Measurements from ENCODE around the gene HES3.

The HES3 gene

GRCh38 chr1:6251681-6252373 is 7.8 kb downstream of the HES3 start:
- DNase-seq (ENCODE audit: low read depth in 1 of 2, low spot score in 1 of 2) = no peak
- TF ChIP-seq GABPA (IDR thresholded peaks at IDR 0.05; ENCODE audit: low read depth) (no peak), POLR2AphosphoS5 (IDR thresholded peaks at IDR 0.05; ENCODE audit: low read depth) (no peak), REST (IDR thresholded peaks at IDR 0.05; ENCODE audit: insufficient replicate concordance, low read depth) (no peak), CTCF (IDR thresholded peaks at IDR 0.05; ENCODE audit: insufficient read depth, low read length) (no peak), SPI1 (IDR thresholded peaks at IDR 0.05; ENCODE audit: borderline replicate concordance, low read depth) (no peak)
- Histone ChIP-seq H3K27ac (replicated peaks) (no peak overlapping the region), H3K27me3 (ENCODE audit: insufficient read depth, poor library complexity, severe bottlenecking) (peaks cover 30% of the 10 kb centered on the region), H3K4me3 (replicated peaks; ENCODE audit: insufficient read depth, low read length) (no peak overlapping the region)

GRCh38 chr1:6252374-6252710 is 8.4 kb downstream of the HES3 start:
- Histone ChIP-seq H3K27ac (replicated peaks) (no peak overlapping the region), H3K27me3 (ENCODE audit: insufficient read depth, poor library complexity, severe bottlenecking) (peaks cover 30% of the 10 kb centered on the region), H3K4me3 (replicated peaks; ENCODE audit: insufficient read depth, low read length) (no peak overlapping the region)
- no peak for TF ChIP-seq CTCF (IDR thresholded peaks at IDR 0.05; ENCODE audit: insufficient read depth, low read length)
- no peak for TF ChIP-seq GABPA (IDR thresholded peaks at IDR 0.05; ENCODE audit: low read depth)
- TF ChIP-seq POLR2AphosphoS5 (IDR thresholded peaks at IDR 0.05; ENCODE audit: low read depth) = no peak
- no peak for TF ChIP-seq SPI1 (IDR thresholded peaks at IDR 0.05; ENCODE audit: borderline replicate concordance, low read depth)
- no peak for TF ChIP-seq REST (IDR thresholded peaks at IDR 0.05; ENCODE audit: insufficient replicate concordance, low read depth)
- no peak for DNase-seq (ENCODE audit: low read depth in 1 of 2, low spot score in 1 of 2)

DNA sequence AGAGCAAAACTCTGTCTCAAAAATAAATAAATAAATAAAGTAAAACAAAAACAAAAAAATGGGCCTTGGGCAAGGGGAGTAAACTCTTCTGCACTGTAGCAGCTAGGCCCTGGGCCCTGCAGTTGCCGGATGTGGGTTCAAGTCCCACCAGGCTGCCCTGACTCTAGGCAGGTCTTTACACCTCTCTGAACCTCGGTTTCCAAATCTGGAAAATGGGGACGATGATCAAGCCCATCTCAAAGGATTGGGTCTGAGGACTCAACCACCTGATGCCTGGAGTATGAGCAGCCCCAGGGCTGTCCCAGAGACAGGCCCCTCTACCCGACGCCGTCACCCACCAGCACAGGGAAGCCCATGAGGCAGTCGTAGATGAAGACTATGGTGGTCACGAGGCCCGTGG is 9.4 kb downstream of the HES3 start:
- DNase-seq (ENCODE audit: low read depth in 1 of 2, low spot score in 1 of 2) = no peak
- no peak overlapping the region for H3K4me3 ChIP-seq (replicated peaks; ENCODE audit: insufficient read depth, low read length)
- H3K27me3 ChIP-seq (ENCODE audit: insufficient read depth, poor library complexity, severe bottlenecking) = peaks cover 23% of the 10 kb centered on the region
- H3K27ac ChIP-seq (replicated peaks) = no peak overlapping the region
- TF ChIP-seq SPI1 (IDR thresholded peaks at IDR 0.05; ENCODE audit: borderline replicate concordance, low read depth) (no peak), REST (IDR thresholded peaks at IDR 0.05; ENCODE audit: insufficient replicate concordance, low read depth) (no peak), GABPA (IDR thresholded peaks at IDR 0.05; ENCODE audit: low read depth) (no peak), CTCF (IDR thresholded peaks at IDR 0.05; ENCODE audit: insufficient read depth, low read length) (no peak), POLR2AphosphoS5 (IDR thresholded peaks at IDR 0.05; ENCODE audit: low read depth) (no peak)
